HL-60/S4 treated with phorbol 12-myristate 13-acetate at 8.2 ng/mL for 4 days and 3 days (cell line): ENCODE results near the gene ATP2C1.

Experiments
- in situ Hi-C: fragments of 300-500 bp; cut with MboI; formaldehyde crosslinking; loops from 2 replicates; pipeline ENCODE4 v1.15.0; 2022; ENCODE audit warnings: low sequenced_read_pairs

The ATP2C1 gene

GRCh38 chr3:130933801-130934345 is 40.0 kb downstream of the ATP2C1 start:
- in situ Hi-C loops = no loop called here

- in situ Hi-C loops = no loop called here
These were observed 40.7 kb downstream of the ATP2C1 start for GRCh38 chr3:130934442-130935089.

DNA sequence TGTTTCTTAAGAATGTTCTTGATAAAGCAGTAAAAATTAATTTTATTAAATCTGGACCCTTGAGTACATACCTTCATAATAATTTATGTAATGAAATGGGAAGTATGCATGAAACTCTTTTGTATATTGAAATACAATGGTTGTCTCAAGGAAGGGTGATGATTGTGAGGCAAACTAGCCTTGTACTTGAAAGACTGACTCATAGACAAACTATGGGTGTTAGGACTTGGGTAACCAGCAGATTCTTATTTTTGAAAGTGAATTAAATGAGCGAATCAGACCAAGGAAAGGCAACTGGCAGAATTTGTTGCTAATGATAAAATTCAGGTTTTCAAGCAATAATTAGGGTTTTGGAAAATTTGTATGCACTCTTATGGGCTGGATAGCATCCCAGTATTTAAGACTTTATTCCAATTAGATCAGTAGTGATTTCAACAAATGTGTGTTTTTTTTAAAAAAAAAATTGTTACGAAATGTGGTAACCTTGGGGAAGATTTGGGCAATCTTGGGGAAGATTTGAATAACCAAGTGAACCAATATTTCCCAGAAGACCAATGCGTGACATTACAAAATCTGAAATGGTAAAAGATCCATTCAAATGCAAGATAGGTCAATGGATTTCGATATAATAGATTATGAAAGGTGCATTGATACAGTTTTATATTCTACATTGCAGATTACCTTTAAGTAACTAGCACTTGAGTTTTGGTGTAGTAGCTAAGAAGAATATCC is 42.0 kb downstream of the ATP2C1 start:
- in situ Hi-C loops = no loop called here

DNA sequence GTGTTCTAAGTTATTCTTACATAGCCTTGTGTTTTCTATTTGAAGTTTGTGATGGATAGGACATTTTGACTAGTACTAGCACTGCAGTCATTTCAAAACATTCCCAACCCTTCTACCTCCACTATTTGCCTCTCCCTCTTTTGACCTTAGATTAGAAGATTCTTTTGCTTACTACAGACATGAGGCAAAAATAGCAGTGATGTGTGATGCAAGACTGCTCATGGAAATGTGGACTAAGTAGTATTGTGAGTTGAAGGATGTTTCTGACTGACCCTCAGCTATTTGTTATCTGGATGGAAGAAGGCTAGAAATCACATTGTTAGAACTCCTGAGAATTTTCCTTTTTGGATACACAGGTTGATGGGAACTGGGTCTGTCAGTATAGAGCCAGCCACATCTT is 45.9 kb downstream of the ATP2C1 start:
- in situ Hi-C loops = no loop called here

DNA sequence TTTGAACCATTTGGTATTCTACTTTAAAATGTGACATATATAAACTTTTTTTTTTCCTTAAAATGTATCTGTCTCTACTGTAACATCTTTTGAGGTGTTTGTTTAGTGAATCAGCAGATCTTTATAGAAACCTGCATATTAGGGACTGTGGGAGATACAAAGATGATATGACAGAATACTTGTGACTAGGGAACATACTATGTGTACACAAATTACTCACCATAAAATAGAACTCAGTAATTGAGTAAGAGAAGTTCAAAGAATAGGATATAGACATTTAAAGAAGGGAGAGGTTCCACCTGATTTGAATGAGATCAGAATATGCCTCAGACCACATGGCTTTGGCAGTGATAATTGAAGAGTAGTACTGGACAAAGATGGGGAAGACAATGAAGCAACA is 47.9 kb downstream of the ATP2C1 start:
- in situ Hi-C loops = no loop called here

GRCh38 chr3:130946882-130947281 is 53.0 kb downstream of the ATP2C1 start:
- in situ Hi-C loops = no loop called here

DNA sequence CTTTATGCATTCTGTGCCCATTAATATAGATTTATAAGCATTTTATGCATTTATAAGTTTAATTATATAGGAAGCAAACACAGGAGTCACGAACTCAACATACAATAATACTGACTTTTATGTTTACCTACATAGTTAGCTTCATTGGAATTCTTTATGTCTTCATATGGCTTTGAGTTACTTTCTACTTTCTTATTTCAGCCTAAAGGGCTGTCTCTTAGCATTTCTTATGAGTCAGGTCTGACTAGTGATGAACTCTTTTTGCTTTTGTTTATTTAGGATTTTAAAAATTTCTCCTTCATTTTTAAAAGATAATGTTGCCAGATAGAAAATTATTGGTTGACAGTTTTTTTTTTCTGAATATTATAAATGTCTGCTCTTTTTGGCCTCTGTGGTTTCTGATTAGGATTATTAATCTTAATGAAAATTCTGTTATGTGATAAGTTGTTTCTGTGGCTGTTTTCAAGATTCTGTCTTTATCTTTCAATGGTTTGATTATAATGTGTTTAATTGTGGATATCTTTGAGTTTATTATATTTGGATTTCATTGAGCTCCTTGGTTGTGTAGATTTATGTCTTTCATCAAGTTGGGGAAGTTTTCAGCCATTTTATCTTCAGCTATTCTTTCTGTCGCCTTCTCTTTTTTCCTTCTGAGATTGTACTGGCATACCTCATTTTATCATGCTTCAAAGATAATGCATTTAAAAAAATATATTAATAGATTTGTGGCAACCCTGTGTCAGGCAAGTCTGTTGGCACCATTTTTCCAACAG is 54.3 kb downstream of the ATP2C1 start:
- in situ Hi-C loops = no loop called here

DNA sequence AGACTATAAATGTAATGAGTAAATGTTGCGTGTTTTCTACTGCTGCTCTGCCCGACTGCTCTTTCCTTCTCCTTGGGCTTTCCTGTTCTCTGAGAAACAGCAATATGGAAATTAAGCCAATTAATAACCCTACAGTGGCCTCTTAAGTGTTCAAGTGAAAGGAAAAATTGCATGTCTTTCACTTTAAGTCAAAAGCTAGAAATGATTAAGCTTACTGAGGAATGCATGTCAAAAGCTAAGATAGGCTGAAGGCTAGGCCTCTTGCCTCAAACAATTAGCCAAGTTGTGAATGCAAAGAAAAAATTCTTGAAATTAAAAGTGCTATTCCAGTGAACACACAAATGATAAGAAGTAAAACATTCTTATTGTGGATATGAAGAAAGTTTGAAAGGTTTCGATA is 55.0 kb downstream of the ATP2C1 start:
- in situ Hi-C loops = no loop called here

DNA sequence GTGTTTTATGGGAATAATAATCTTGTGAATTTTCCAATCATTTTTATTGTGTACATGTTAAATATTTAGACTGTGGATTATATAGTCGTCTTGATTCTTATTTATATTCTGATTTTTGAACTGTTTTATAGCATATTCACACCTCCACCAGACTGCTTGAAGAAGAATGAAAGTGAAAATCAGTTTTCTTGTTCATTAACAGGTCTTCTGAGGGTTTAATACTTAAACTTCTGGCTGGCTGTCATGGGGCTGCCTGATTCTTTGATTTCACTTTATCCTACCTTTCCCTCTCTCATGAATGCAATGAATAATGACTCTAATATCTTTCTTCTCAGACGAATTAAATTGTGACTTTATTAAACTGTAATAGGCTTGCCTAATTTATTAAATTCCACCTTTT is 56.2 kb downstream of the ATP2C1 start:
- in situ Hi-C loops = no loop called here

DNA sequence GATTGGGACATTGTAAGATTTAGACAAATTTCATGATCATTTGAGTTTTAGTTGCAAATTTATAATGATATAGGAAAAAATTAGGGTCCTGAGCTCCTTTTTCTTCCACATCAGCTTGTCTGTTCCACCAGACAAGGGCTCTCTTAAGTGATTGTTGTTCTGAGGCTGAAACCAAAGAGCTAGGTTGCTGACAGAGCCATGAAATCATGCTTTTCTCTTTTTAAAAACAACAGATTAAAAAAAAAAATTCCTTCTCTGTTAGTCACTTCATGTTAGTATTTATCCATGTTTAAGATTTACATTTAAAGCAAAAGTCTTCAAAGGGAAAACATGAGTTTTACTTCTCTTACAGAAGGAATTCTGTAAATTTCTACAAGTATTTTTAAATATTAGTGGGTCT is 56.8 kb downstream of the ATP2C1 start:
- in situ Hi-C loops = no loop called here

DNA sequence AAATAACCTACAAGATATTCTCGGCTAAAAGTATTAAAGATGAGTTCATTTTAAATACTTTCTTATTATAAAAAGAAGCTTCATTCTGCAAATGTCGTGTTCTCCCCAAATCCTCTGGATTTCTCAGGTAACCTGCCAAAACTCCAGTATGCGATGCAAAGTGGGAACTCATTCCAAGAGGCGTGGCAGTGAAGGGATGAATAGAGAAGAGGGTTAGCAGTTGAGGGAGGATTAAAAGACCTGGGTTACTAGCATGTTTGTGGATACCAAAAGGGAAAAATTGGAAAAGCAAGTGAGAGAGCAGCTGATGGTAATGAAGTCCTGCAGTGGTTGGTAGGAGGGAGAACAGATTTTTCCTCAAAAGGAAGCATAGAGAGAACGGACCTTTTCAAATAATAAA is 61.6 kb downstream of the ATP2C1 start:
- in situ Hi-C loops = no loop called here

- in situ Hi-C loops = no loop called here
These were observed 62.4 kb downstream of the ATP2C1 start for GRCh38 chr3:130956281-130956680.

DNA sequence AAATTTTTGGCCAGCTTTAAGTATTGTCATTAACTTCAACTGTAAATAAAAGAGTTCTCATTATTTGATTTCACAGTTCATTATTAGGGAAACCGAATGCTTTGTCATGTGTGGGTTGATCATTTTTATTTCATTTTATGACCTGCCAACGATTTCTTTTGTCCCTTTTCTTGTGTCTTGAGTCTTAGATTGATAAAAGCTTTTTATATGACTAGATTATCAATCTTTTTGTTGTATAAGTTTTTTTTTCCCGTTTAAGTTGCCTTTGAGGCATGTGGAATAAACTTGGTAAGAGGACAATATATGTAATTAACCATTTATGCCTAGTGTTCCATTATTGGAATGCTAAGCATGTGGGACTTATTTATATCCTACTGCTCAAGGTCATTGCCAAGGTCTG is 62.8 kb downstream of the ATP2C1 start:
- in situ Hi-C loops = no loop called here

GRCh38 chr3:130960139-130960795 is 66.4 kb downstream of the ATP2C1 start:
- in situ Hi-C loops = no loop called here

DNA sequence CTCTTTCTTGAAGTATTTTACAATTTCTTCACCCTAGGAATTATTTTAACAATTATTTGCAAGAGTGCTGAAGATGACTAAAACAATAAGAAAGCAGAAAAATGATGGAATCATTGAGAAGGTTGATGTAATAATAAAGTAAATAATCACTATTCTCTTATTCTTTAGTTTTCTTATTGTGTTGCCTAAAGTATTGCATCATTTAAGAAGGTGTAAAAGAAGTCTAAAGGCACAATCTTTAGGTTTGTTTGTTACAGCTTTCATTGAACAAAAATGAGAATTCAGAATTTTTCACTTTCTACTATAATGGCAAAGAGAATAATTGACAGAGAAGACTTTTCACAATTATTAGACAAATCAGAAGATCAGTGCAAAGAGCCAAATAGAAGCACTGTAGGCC is 67.6 kb downstream of the ATP2C1 start:
- in situ Hi-C loops = no loop called here

- in situ Hi-C loops = no loop called here
These were observed 69.6 kb downstream of the ATP2C1 start for GRCh38 chr3:130963444-130963843.

DNA sequence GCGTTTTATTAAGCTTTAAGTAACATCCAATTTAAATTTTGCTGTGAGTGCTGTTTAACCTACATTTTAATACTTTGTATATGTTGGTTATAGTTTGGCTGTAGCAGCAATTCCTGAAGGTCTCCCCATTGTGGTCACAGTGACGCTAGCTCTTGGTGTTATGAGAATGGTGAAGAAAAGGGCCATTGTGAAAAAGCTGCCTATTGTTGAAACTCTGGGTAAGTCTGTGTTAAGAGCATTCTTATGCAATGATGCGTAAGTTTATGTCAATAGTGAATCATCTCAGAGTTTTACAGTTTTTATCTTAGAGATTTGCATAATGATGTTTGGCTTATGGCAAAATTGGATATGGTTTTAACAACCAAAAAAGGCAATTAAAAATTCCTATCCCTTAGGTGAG is 70.0 kb downstream of the ATP2C1 start:
- in situ Hi-C loops = no loop called here

DNA sequence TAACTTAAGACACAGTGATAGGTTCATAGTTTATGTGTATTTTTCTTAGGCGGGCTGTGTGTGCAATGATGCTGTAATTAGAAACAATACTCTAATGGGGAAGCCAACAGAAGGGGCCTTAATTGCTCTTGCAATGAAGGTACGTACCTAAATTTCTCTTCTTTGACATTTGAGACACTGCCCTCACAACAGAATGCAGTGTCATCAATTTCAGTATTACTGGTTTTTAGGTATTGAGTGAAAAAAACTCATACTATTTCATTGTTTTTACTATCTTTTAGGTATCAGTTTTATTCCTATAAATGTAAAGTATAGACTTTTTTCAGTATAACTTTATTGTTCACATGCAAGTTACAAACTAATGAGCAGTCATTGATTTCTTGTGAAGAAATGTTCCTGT is 73.4 kb downstream of the ATP2C1 start:
- in situ Hi-C loops = no loop called here

GRCh38 chr3:130968221-130968620 is 74.3 kb downstream of the ATP2C1 start:
- in situ Hi-C loops = no loop called here

- in situ Hi-C loops = no loop called here
These were observed 75.7 kb downstream of the ATP2C1 start for GRCh38 chr3:130969621-130970020.

DNA sequence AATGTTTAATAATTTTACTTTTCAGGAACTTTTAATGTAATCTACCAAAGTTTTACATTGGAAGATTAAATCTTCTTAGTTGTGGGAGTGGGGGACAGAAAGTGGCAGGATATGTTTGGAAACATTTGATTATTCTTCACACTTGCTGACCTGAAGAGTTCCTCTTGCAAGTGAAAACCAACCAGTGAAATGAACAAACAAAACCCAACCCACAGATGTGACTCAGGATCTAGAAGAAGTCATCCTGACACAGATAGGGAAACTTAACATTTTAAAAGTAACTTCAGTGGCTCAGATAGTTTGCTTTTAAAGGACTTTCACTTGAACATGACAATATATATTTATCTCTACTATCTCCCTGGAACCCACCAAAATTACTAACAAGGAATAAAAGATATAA is 77.3 kb downstream of the ATP2C1 start:
- in situ Hi-C loops = no loop called here
